Measurements from ENCODE around the gene LHFPL3. TPM values are rescaled to one million over a fixed set of nuclear protein-coding genes. Genes with fewer than 3 reads are reported as not detected.

LHFPL3 gene
- total RNA-seq, 1 experiment from 2014 or later: 0.83 TPM

GRCh38 chr7:104509874-104510273 is 181.5 kb downstream of the LHFPL3 start:
- no peak overlapping the region for H3K4me3 Mint-ChIP-seq
- ATAC-seq (no peak), DNase-seq (ENCODE audit: low spot score) (no peak)
- TF ChIP-seq CBFB (CRISPR knock-in tag; IDR thresholded peaks at IDR 0.05; ENCODE audit: low read depth): no peak
- no peak for TF ChIP-seq RORB (CRISPR knock-in tag; IDR thresholded peaks at IDR 0.05)
- no peak for TF ChIP-seq MLX (CRISPR knock-in tag; IDR thresholded peaks at IDR 0.05)
- TF ChIP-seq E2F5 (CRISPR knock-in tag; IDR thresholded peaks at IDR 0.05): no peak
- no peak for TF ChIP-seq TEAD4 (CRISPR knock-in tag; IDR thresholded peaks at IDR 0.05)
- TF ChIP-seq JAZF1 (CRISPR knock-in tag; IDR thresholded peaks at IDR 0.05): no peak
- no peaks in the 10 kb centered on the region for H3K27me3 Mint-ChIP-seq (ENCODE audit: low read depth)
- H3K27ac Mint-ChIP-seq: no peak overlapping the region
- H3K9me3 Mint-ChIP-seq: peaks cover 7% of the 10 kb centered on the region; the same call in 1 of the 2 replicates
- no peaks in the 10 kb centered on the region for H3K4me1 Mint-ChIP-seq
- CTCF ChIA-PET: no interaction called here
- POLR2A ChIA-PET: no interaction called here
- H3K36me3 Mint-ChIP-seq: no peaks in the 10 kb centered on the region

GRCh38 chr7:104524853-104525252 is 196.4 kb downstream of the LHFPL3 start:
- DNase-seq (ENCODE audit: low spot score): no peak
- Mint-ChIP-seq H3K4me3 (no peak overlapping the region), H3K9me3 (0 out of 2 replicates have a peak, but pooled peaks cover 4% of the 10 kb centered on the region), H3K36me3 (no peaks in the 10 kb centered on the region), H3K27me3 (ENCODE audit: low read depth) (peaks cover 4% of the 10 kb centered on the region), H3K4me1 (no peaks in the 10 kb centered on the region), H3K27ac (no peak overlapping the region)
- ATAC-seq: no peak
- ChIA-PET CTCF (no interaction called here), POLR2A (no interaction called here)
- TF ChIP-seq ATF6 (CRISPR knock-in tag; IDR thresholded peaks at IDR 0.05): no peak
- no peak for TF ChIP-seq ATF3 (CRISPR knock-in tag; conservative IDR thresholded peaks at IDR 0.05)
- TF ChIP-seq TCF7 (CRISPR knock-in tag; IDR thresholded peaks at IDR 0.05; ENCODE audit: low read depth): no peak
- no peak for TF ChIP-seq AFF4 (CRISPR knock-in tag; IDR thresholded peaks at IDR 0.05; ENCODE audit: borderline replicate concordance)
- TF ChIP-seq FOXJ3 (CRISPR knock-in tag; IDR thresholded peaks at IDR 0.05; ENCODE audit: borderline replicate concordance): no peak
- TF ChIP-seq RELA (CRISPR knock-in tag; IDR thresholded peaks at IDR 0.05; ENCODE audit: borderline replicate concordance): no peak
- TF ChIP-seq ETV6 (CRISPR knock-in tag; IDR thresholded peaks at IDR 0.05): no peak
- no peak for TF ChIP-seq CBFB (CRISPR knock-in tag; IDR thresholded peaks at IDR 0.05; ENCODE audit: low read depth)
- no peak for TF ChIP-seq MLX (CRISPR knock-in tag; IDR thresholded peaks at IDR 0.05)
- no peak for TF ChIP-seq RORB (CRISPR knock-in tag; IDR thresholded peaks at IDR 0.05)
- TF ChIP-seq SMAD3 (CRISPR knock-in tag; IDR thresholded peaks at IDR 0.05; ENCODE audit: borderline replicate concordance): no peak
- TF ChIP-seq FOXP1 (CRISPR knock-in tag; IDR thresholded peaks at IDR 0.05; ENCODE audit: borderline replicate concordance): no peak
- TF ChIP-seq NFE2L1 (CRISPR knock-in tag; IDR thresholded peaks at IDR 0.05): no peak
- no peak for TF ChIP-seq NR2C2 (CRISPR knock-in tag; IDR thresholded peaks at IDR 0.05)
- TF ChIP-seq CTCF (IDR thresholded peaks at IDR 0.05): no peak
- no peak for TF ChIP-seq CREB1 (CRISPR knock-in tag; IDR thresholded peaks at IDR 0.05)
- no peak for TF ChIP-seq NFYB (CRISPR knock-in tag; conservative IDR thresholded peaks at IDR 0.05; ENCODE audit: low read depth)
- no peak for TF ChIP-seq GTF2I (CRISPR knock-in tag; conservative IDR thresholded peaks at IDR 0.05)
- no peak for TF ChIP-seq CDX4 (CRISPR knock-in tag; IDR thresholded peaks at IDR 0.05; ENCODE audit: borderline replicate concordance)

Data from WTC11 (cell line).